Colonic mucosa (tissue), 4 donors: ENCODE data around the gene EFCAB6. TPM values are rescaled to one million over a fixed set of nuclear protein-coding genes. Genes with fewer than 3 reads are reported as not detected.

Experiments used
- DNase-seq: peaks from one replicate; pipeline ENCODE4 v3.0.0-alpha.2; 2020
- H3K27ac ChIP-seq: fragments of 200-600 bp; one replicate; pipeline ENCODE4 v1.8.0; 2021
- H3K27me3 ChIP-seq: fragments of 200-600 bp; one replicate; pipeline ENCODE4 v1.8.0; 2021
- H3K36me3 ChIP-seq: fragments of 200-600 bp; one replicate; pipeline ENCODE4 v1.8.0; 2021
- H3K4me1 ChIP-seq: fragments of 200-600 bp; one replicate; pipeline ENCODE4 v1.8.0; 2021; ENCODE audit warnings: mild to moderate bottlenecking
- H3K4me3 ChIP-seq: fragments of 200-600 bp; one replicate; pipeline ENCODE4 v1.8.0; 2021
- H3K9ac ChIP-seq, 2 donors: one replicate each; pipeline ENCODE4 v1.7.0; 2013; ENCODE audit warnings: control low read depth in 2 of 2, low read depth in 2 of 2, low read length in 2 of 2
- H3K9me3 ChIP-seq: fragments of 200-600 bp; one replicate; pipeline ENCODE4 v1.8.0; 2021
- CTCF ChIP-seq: fragments of 200-600 bp; IDR thresholded peaks from one replicate; pipeline ENCODE4 v1.8.0; 2022; ENCODE audit warnings: antibody characterized with exemption, mild to moderate bottlenecking
- intact Hi-C: fragments of 100-400 bp; cut with DNase I; formaldehyde crosslinking; loops from one replicate; pipeline ENCODE4 v1.14.1; 2022
- total RNA-seq, 2 donors: library from RNA; stranded (reverse); fragmentation: NEBNext Ultra II Directional in 1 of 2; extraction: Animal tissue kit (Norgen Biotek cat#: 25700) in 1 of 2; gene quantifications; one replicate each; pipeline ENCODE4 v1.2.1, GENCODE V29; 2021
- donor health status: healthy.
- donor health status: DM: no; HTN: no; CAD: no.
- donor health status: DM: no; HTN: no; CAD: no.

Gene EFCAB6
- total RNA-seq, 2 donors from 2014 or later: 0.35 to 0.80 TPM

GRCh38 chr22:43627485-43628213 lies 184.5 kb downstream of the EFCAB6 start:
- H3K27me3 ChIP-seq: no peaks in the 10 kb centered on the region
- no peak overlapping the region for H3K27ac ChIP-seq
- H3K9ac ChIP-seq: no peak overlapping the region
- intact Hi-C loops: no loop called here
- no peak for DNase-seq
- no peaks in the 10 kb centered on the region for H3K4me1 ChIP-seq
- no peak overlapping the region for H3K4me3 ChIP-seq
- TF ChIP-seq CTCF: no peak
- H3K36me3 ChIP-seq: no peaks in the 10 kb centered on the region
- no peaks in the 10 kb centered on the region for H3K9me3 ChIP-seq

- H3K4me3 ChIP-seq: no peak overlapping the region
- H3K36me3 ChIP-seq: no peaks in the 10 kb centered on the region
- H3K27me3 ChIP-seq: no peaks in the 10 kb centered on the region
- no peaks in the 10 kb centered on the region for H3K9me3 ChIP-seq
- no peak for DNase-seq
- H3K9ac ChIP-seq: no peak overlapping the region
- no peak for TF ChIP-seq CTCF
- intact Hi-C loops: no loop called here
- H3K4me1 ChIP-seq: no peaks in the 10 kb centered on the region
- no peak overlapping the region for H3K27ac ChIP-seq
Measured at GRCh38 chr22:43625242-43625641, 186.9 kb downstream of the EFCAB6 start.

GRCh38 chr22:43624144-43624998 lies 187.7 kb downstream of the EFCAB6 start:
- no peaks in the 10 kb centered on the region for H3K4me1 ChIP-seq
- H3K36me3 ChIP-seq: no peaks in the 10 kb centered on the region
- no peak overlapping the region for H3K9ac ChIP-seq
- intact Hi-C loops: no loop called here
- H3K27ac ChIP-seq: no peak overlapping the region
- TF ChIP-seq CTCF: no peak
- H3K4me3 ChIP-seq: no peak overlapping the region
- H3K27me3 ChIP-seq: no peaks in the 10 kb centered on the region
- DNase-seq: no peak
- H3K9me3 ChIP-seq: no peaks in the 10 kb centered on the region

GRCh38 chr22:43622886-43623285 lies 189.2 kb downstream of the EFCAB6 start:
- no peak overlapping the region for H3K27ac ChIP-seq
- H3K27me3 ChIP-seq: no peaks in the 10 kb centered on the region
- no peaks in the 10 kb centered on the region for H3K4me1 ChIP-seq
- no peaks in the 10 kb centered on the region for H3K9me3 ChIP-seq
- H3K4me3 ChIP-seq: no peak overlapping the region
- no peak for DNase-seq
- H3K9ac ChIP-seq: no peak overlapping the region
- no peak for TF ChIP-seq CTCF
- H3K36me3 ChIP-seq: no peaks in the 10 kb centered on the region
- intact Hi-C loops: no loop called here

GRCh38 chr22:43620197-43620596 lies 191.9 kb downstream of the EFCAB6 start:
- no peaks in the 10 kb centered on the region for H3K36me3 ChIP-seq
- DNase-seq: no peak
- no peaks in the 10 kb centered on the region for H3K27me3 ChIP-seq
- H3K9ac ChIP-seq: no peak overlapping the region
- no peaks in the 10 kb centered on the region for H3K4me1 ChIP-seq
- H3K9me3 ChIP-seq: no peaks in the 10 kb centered on the region
- TF ChIP-seq CTCF: no peak
- no peak overlapping the region for H3K4me3 ChIP-seq
- intact Hi-C loops: no loop called here
- no peak overlapping the region for H3K27ac ChIP-seq
